K562 (cell line): Measurements from ENCODE around the gene NDUFV2. TPM values are rescaled to one million over a fixed set of nuclear protein-coding genes. Genes with fewer than 3 reads are reported as not detected.

Experiments
- E4F1 ChIP-seq: fragments of 250-450 bp; sonication (Bioruptor Pico); IDR thresholded peaks from 2 replicates; pipeline ENCODE4 v1.5.0; 2021; ENCODE audit warnings: mild to moderate bottlenecking, borderline replicate concordance
- KLF1 ChIP-seq: fragments of 450-650 bp; IDR thresholded peaks from 2 replicates; pipeline ENCODE4 v1.6.1; 2016; ENCODE audit warnings: missing genetic modification characterization, missing compliant biosample characterization
- MGA ChIP-seq: fragments of 450-650 bp; IDR thresholded peaks from 2 replicates; pipeline ENCODE4 v1.6.1; 2016; ENCODE audit warnings: mild to moderate bottlenecking, moderate library complexity
- MYC ChIP-seq, 2 experiments: fragments of 250-450 bp in 1 of 2; sonication (Bioruptor Pico) in 1 of 2; IDR thresholded peaks; 2 replicates each; pipeline versions ENCODE4 v1.5.1 to v1.6.1; 2012 to 2021; ENCODE audit warnings: low read depth in 2 of 2, borderline replicate concordance in 1 of 2, improper control_type of control experiment in 1 of 2, low read length in 1 of 2, mild to moderate bottlenecking in 1 of 2, moderate library complexity in 1 of 2
- SAFB ChIP-seq: fragments of 200-400 bp; formaldehyde crosslinking; IDR thresholded peaks from 2 replicates; pipeline ENCODE4 v1.6.1; 2017; ENCODE audit warnings: low read depth, low read length, borderline replicate concordance
- ZNF444 ChIP-seq: fragments of 250-450 bp; sonication (Bioruptor Pico); IDR thresholded peaks from 2 replicates; pipeline ENCODE4 v1.4.0; 2020; ENCODE audit warnings: mild to moderate bottlenecking, moderate library complexity
- polyA plus RNA-seq, 8 experiments: library from polyadenylated mRNA; depleted of rRNA in 4 of 8; stranded (reverse) in 5 of 8; unstranded in 3 of 8; fragments of >200 nt; fragmentation: Nextera tagmentation in 2 of 8; fragmentation: Illumina TruSeq in 1 of 8; extraction: Ambion mirVana in 2 of 8; extraction: Trizol in 1 of 8; gene quantifications; 2 replicates each; pipeline versions ENCODE4 v1.2.1 to v1.2.3, GENCODE V29; 2011 to 2014; ENCODE audit warnings: inconsistent platforms in 1 of 8, missing spikeins in 1 of 8
- total RNA-seq, 7 experiments: library from RNA; depleted of rRNA in 6 of 7; stranded (reverse); fragments of >200 nt in 6 of 7; fragmentation: Illumina TruSeq in 2 of 7; extraction: Trizol in 2 of 7; gene quantifications; 2 replicates each; pipeline versions ENCODE4 v1.2.1 to v1.2.3, GENCODE V29; 2011 to 2021; ENCODE audit warnings: low replicate concordance in 1 of 7

The NDUFV2 gene
- total and polyA plus RNA-seq, 9 of the 15 experiments (the other 6 are each of a cell fraction or from before 2014, with no cell fraction given) = 213 to 550 (median 384) TPM

- TF ChIP-seq E4F1 (CRISPR knock-in tag) (no peak), MYC (IDR thresholded peaks at IDR 0.05; ENCODE audit: low read depth, low read length) (no peak), MYC (CRISPR knock-in tag; IDR thresholded peaks at IDR 0.05; ENCODE audit: borderline replicate concordance, low read depth) (no peak), KLF1 (no peak), SAFB (no peak), ZNF444 (CRISPR knock-in tag) (no peak), MGA (no peak)
Observed at GRCh38 chr18:9172506-9173127, 70.1 kb downstream of the NDUFV2 start (continued).
